ENCODE results near the gene MUC5B.

The MUC5B gene

GRCh38 chr11:1223346-1224110, 662 bp downstream of the MUC5B start:
- DNase-seq: no peak

GRCh38 chr11:1224111-1224490, 1.2 kb downstream of the MUC5B start:
- DNase-seq: no peak

GRCh38 chr11:1224491-1225385, 1.9 kb downstream of the MUC5B start:
- DNase-seq: no peak

- DNase-seq: no peak
Measured at GRCh38 chr11:1225386-1226225, 2.7 kb downstream of the MUC5B start.

- no peak for DNase-seq
Measured at GRCh38 chr11:1226226-1226985, 3.5 kb downstream of the MUC5B start.

- no peak for DNase-seq
Measured at GRCh38 chr11:1226986-1227550, 4.2 kb downstream of the MUC5B start.

GRCh38 chr11:1227551-1228100, 4.8 kb downstream of the MUC5B start:
- DNase-seq: no peak

- no peak for DNase-seq
Measured at GRCh38 chr11:1228101-1228821, 5.4 kb downstream of the MUC5B start.

- no peak for DNase-seq
Measured at GRCh38 chr11:1228921-1229451, 6.1 kb downstream of the MUC5B start.

GRCh38 chr11:1229471-1230120, 6.7 kb downstream of the MUC5B start:
- no peak for DNase-seq

GRCh38 chr11:1230121-1230455, 7.2 kb downstream of the MUC5B start:
- no peak for DNase-seq

GRCh38 chr11:1230456-1231395, 7.9 kb downstream of the MUC5B start:
- DNase-seq: no peak

- no peak for DNase-seq
Measured at GRCh38 chr11:1231396-1232020, 8.6 kb downstream of the MUC5B start.

- no peak for DNase-seq
Measured at GRCh38 chr11:1232021-1232882, 9.4 kb downstream of the MUC5B start.

GRCh38 chr11:1232883-1233321, 10.0 kb downstream of the MUC5B start:
- no peak for DNase-seq

GRCh38 chr11:1233351-1234053, 10.6 kb downstream of the MUC5B start:
- DNase-seq: no peak

All from stimulated activated CD8-positive, alpha-beta memory T cell treated with anti-CD3 and anti-CD28 coated beads, Interleukin-4, amount 100 ng/mL, for 48 hours (primary cell).